Spleen (tissue), 7 donors: ENCODE results near the gene TRAM2.

ENCODE experiments used
- CTCF ChIP-seq, 11 experiments: fragments of 200-600 bp in 7 of 11; fragments of 450-650 bp in 4 of 11; sonication (generic) in 4 of 11; IDR thresholded peaks in 8 of 11; conservative IDR thresholded peaks in 3 of 11; 1 replicate in 7 of 11; 2 replicates in 4 of 11; pipeline versions ENCODE4 v1.4.0 to v1.8.0; 2016 to 2021; ENCODE audit warnings: antibody characterized with exemption in 11 of 11, inconsistent platforms in 4 of 11, mild to moderate bottlenecking in 1 of 11
- POLR2A ChIP-seq, 3 donors: fragments of 450-650 bp; IDR thresholded peaks; one replicate each; pipeline ENCODE4 v1.5.1; 2017; ENCODE audit warnings: antibody characterized with exemption in 3 of 3, mild to moderate bottlenecking in 1 of 3
- POLR2AphosphoS5 ChIP-seq, 3 donors: sonication (generic); formaldehyde crosslinking; IDR thresholded peaks; one replicate each; pipeline ENCODE4 v1.5.1; 2017; ENCODE audit warnings: antibody characterized with exemption in 3 of 3
- donor health status: DM: no; HTN: no; CAD: no; lungs with moderate emphysema.
- donor health status: DM: no; HTN: no; CAD: no.
- donor health status: DM: no; HTN: no; CAD: no.

DNA sequence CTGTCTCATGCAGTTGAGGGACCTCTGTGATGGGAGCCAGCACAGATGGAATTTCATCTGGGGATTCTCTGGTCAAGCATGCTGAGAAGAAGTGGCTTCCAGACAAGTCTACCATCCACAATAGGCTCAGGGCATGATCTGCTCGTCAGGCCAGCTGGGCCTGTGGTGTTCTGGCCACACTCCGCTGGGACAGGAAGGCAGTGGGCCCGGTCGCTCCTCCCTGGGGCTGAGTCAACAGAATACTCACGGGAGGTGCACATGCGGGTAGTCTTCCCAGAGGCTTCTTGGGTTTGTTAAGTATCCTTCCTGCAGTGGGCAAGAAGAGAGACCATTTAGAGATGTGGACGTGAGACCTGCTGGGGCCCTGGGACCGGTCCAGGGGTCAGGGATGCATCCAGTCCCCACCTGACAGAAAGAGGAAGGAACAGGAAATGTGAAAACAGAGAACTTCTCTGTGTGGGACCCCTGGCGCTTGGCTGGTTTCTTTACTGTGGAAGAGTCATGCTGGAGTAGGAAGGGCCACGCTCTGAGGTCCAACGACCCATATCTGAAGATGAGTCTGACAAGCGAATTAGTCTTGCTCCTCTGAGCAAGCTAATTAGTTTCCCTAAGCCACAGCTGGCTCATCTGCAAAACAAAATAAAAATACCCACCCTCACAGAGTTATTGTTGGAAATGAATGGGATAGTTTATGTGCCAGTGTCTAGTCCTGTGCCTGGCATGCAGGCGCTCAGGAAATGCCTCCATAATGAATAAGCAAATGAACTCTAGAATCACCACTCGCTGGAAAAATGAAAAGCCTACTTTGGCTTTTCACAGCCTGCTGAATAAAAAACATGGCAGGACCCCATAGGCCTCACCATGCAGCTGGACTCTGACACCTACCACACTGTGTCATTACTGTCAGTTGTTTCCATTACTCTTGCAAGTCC, 67.3 kb downstream of the TRAM2 start:
- no peak for TF ChIP-seq CTCF (IDR thresholded peaks at IDR 0.05 in 8 of 11, conservative IDR thresholded peaks at IDR 0.05 in 3 of 11)
- no peak for TF ChIP-seq POLR2AphosphoS5 (IDR thresholded peaks at IDR 0.05)
- TF ChIP-seq POLR2A (IDR thresholded peaks at IDR 0.05) = no peak
